HG03135 (cell line): ENCODE measurements around the gene HIPK3.
"Not testable (repeated sequence)": the region's sequence is repeated elsewhere in the genome, so short reads cannot be mapped to it uniquely, and the experiment has no call there.

Experiments
- ATAC-seq: cut with Tn5 transposase; IDR thresholded peaks from one replicate; pipeline ENCODE4 v1.9.1; 2021; ENCODE audit warnings: mild to moderate bottlenecking, moderate library complexity; ENCODE audit not compliant: unreplicated experiment

The HIPK3 gene

DNA sequence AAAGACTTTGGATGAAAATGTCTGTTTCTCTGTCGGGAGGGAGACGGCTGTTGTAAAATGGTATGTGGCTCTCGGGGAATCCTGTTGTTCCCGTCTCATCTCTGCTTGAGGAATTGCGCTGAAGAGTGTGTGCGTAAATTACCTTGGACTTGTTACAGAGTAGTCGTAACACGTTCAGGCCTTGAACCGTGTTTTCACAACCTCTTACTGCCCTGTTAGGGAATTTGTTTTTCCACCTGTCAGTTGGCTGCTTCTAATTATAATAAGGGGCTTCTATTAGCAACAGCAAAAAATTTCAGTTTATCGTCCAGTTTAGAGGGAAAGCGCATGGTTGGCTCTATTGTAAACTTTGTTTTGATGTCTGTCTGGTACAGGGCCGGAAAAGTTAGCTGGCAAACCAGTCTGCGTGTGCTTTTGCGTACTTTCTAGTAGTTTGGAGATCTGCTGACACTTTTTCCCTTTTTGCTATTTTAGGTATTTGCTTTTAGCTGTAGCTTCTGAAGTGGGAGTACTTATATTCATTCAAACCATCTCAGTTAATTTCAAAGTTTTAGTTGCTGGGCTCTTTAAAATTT, 1.5 kb downstream of the HIPK3 start:
- ATAC-seq = peak; percentile 11

DNA sequence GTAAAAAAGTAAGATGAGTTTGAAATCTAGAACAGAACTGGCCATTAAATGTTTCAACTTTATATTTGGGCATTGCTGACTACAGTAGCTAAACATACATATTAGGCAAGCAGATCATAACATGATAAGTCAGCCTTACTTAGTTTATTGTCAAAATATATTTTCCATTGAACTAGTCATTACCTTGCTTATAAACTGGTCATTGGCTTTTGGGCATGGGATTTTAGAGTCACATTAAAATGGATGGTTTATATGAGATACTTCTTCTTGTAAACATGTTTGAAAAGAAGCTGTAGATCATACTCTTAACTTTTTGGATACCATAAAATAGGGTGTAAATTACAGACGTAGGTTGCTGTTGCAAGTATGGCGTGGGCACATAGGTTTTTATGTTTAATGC, 2.7 kb downstream of the HIPK3 start:
- no peak for ATAC-seq

DNA sequence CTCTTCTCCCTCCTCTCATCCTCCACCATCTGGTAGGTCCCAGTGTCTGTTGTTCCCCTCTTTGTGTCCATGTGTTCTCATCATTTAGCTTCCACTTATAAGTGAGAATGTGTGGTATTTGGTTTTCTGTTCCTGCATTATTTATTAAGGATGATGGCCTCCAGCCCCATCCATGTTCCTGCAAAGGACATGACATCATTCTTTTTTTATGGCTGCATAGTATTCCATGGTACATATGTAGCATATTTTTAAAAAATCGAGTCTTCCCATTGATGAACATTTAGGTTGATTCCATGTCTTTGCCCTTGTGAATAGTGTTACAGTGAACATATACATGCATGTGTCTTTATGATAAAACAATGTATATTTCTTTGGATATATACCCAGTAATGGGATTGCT, 4.2 kb downstream of the HIPK3 start:
- not testable (repeated sequence) for ATAC-seq

DNA sequence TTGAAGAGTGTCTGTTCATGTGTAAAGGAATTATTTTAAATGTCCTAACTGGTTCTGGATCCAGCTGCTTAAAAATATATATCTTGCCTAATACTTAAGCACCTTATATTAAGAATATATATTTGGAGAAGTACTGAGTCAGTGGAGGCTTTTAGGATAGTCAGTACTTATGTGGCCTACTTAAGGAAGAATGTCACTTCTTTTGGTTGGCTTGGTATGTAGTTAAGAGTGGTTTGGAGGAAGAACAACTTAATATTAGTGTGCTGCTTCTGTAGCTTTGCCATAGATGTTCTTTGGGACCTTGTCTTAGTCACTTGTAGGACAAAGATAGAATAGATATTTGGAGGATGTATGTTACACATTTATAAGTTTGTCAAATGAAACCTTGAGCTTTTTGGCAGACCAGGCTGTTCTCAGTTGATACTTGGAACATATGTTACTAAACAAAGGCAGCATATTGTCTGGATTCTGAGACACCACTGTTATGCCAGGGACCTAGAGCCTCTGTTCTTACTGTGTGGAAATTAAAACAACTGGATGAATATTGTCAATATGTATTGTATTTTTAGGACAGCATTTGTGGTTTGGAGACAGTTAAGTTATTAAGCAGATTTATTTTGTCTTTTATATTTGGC, 4.9 kb downstream of the HIPK3 start:
- no peak for ATAC-seq

DNA sequence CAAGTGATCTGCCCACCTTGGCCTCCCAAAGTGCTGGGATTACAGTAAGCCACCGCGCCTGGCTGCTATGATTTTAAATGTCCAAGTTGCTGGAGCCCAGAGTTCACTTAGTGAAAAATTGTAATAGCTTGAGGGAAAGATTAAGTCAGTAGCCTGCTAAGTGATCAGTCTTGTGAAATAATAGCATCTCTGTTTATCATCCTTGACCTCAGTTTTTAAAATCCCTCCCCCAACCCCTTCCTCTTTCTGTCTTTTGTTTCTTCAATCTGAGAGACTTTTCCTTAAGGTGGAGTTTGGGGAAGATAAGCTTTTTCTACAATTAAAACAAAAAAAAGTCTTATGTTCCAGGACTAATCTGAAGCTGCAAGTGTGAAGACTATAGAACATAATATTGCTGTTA, 6.4 kb downstream of the HIPK3 start:
- ATAC-seq = no peak

DNA sequence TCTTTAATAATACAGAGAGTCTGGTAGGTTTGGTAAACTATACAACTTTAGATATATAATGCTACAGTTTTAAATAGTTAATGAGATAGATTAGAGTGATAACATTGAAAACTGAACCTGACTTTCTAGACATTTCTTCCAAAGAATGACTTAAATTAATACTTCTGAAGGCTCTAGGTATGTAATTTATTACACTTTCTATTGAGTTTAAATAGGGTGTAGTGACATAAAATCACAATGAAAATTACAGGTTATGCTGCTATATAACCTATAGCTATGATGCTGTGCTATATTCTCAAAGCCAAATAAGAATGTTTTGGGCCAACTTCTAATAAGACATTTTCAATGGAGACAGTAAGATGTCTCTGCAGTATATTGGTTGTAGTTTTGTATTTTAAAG, 7.7 kb downstream of the HIPK3 start:
- no peak for ATAC-seq

DNA sequence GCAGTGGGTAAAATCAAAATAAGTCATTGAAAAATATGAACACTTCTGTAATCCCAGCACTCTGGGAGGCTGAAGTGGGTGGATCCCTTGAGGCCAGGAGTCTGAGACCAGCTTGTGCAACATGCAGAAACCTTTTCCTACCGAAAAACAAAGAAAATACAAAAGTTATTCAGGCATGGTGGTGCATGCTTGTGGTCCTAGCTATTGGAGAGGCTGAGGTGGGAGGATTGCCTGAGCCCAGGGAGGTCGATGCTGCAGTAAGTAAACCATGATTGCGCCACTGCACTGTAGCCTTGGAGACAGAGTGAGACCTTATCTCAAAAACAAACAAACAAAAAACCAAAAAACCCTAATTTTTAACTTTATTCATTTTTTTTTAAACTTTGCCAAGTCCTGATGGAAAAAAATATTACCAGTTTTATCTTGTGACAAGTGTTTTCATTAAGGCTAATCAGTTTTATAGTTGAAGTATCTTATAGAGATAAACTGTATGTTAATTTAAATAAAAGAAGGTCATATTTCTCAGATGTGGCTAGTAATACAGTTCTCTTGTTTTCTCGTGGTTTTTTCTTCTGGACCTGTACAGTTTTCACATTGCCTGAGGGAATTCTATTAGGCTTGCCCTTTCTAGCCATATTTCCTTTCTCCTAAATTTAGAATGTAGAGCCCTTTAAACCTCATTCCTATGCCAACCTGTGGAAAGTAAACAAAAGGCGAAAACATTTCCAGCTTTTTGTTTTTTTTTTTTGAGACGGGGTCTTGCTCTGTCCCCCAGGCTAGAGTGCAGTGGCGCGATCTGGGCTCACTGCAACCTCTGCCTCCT, 9.4 kb downstream of the HIPK3 start:
- no peak for ATAC-seq

DNA sequence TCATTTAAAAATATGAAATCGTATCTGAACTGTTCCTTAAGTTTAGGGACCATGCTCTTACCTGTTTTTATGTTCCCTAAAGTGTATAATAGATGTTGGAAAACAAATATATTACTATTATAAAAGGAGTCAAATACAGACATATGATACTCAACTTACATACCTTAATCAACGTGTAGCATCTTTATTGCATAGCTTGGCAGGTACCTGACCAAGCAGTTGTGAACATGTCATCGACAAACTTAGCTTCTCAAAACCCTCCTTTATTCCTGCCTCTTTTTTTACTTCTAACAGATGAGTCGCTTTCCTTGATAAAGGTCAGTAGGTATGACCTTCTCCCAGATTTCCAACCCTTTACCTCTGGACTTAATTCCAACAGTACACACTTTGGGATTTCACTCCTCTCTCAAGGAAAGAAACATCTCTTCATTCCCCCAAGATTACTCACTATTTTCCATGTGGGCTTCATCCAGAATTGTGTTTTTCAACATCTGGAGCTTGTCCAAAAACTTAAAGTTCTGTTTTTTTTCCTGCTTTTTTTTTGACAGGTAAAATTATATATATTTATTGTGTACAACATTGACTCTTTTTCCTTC, 11.9 kb downstream of the HIPK3 start:
- ATAC-seq = no peak

DNA sequence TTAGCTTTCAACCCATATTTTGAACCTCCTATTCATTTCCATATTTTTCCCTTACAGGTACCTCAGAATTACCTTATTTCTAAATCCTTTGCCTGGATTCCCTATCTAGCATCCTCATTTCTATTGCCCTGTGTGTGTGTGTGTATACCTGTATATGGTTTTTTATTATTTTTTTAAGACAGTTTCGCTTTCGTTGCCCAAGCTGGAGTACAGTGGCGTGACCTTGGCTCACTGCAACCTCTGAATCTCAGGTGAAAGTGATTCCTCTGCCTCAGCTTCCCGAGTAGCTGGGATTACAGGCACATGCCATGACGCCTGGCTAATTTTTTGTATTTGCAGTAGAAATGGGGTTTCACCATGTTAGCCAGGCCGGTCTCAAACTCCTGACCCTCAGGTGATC, 12.6 kb downstream of the HIPK3 start:
- ATAC-seq = no peak

DNA sequence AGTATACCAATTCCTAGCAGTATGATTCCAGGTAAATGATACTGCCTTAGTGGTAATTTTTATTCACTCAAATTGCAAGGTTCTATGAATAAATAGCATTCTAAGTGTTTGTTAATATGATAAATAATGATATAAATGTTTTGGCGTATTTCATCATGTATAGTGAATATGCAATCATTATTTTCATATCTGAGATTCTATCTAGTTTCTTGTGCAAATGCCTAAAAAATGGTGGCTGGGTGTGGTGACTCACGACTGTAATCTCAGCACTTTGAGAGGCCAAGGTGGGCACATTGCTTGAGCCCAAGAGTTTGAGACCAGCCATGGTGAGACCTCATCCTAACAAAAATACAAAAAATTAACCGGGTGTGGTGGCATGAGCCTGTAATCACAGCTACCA, 13.9 kb downstream of the HIPK3 start:
- no peak for ATAC-seq

DNA sequence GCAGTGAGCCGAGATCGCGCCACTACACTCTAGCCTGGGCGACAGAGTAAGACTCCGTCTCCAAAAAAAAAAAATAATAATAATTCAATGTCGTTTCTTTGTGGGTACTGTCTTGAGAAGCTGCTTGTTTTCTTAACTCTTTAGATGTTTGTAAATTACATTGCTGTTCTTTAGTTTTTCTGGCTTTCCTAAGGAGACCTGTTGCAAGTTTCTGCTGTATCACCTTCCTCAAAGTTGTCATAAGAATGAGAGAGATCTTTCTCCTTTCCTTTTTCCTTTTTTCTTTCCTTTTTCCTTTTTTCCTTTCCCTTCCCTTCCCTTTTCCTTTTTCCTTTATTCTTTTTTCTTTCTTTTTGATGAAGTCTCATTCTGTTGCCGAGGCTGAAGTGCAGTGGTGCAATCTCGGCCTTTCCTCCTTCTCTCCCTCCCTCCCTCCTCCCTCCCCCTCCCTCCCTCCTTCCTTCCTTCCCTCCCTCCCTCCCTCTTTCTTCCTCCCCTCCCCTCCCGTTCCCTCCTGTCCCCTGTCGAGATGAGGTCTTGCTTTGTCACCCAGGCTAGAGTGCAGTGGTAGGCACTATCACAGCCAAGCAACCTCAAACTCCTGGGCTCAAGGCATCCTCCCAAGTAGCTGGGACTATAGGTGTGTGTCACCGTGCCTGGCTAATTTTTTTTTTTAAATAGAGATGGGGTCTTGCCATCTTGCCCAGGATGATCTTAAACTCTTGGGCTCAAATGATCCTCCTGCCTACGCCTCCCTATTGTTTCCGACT, 15.3 kb downstream of the HIPK3 start:
- ATAC-seq = no peak

DNA sequence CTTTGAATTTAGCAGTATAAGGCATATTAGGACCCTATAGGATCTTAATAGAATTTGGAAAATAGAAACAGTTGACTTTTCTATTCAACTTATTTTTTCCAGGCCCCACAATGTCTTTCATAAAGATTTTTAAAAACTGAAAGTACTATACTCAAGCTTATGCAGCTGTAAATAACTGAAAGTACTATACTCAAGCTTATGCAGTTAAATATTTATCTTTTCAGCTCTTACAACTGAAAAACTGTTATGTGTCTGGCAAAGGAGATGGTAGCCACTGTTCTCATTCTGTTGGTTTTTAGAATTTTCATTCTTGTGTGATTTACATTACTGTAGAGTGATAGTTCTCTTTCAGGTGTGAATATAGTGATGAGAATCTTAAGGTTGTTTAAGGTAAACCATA, 16.5 kb downstream of the HIPK3 start:
- ATAC-seq = no peak

DNA sequence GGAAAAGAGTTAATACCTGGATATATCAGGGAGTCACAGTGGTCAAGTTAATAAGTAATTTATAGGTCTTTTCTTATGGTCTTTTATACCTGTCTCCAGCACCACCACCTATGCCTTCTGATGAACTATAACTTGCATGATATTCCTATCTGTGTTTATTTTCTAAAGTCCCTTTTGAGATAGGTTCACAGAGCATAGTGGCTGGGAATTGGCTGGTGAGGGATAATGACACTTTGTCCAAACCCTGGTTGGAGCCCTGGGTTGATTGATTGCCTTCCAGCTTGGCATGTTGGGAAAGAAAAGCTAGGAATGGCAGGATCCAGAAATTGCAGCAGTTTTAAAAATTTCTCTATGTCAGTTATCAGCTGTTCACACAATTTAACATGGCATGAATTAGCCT, 23.2 kb downstream of the HIPK3 start:
- ATAC-seq = no peak

DNA sequence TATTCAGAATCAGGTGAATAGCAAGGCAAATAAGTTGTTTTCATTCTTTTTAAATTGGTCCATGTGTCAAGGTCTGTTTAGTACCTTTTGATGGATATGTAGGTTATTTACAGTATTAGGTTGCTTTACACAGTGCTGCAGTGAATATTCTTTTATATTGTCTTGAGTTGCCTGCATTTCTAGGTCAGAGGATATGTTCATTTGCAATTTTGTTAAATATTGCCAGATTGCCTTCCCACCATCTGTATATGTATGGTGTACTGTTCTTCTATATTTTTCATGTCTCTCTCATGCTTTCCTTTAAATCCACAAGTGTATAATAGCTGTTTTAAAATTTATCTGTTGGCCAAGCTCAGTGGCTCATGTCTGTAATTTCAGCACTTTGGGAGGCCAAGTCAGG, 24.6 kb downstream of the HIPK3 start:
- no peak for ATAC-seq

DNA sequence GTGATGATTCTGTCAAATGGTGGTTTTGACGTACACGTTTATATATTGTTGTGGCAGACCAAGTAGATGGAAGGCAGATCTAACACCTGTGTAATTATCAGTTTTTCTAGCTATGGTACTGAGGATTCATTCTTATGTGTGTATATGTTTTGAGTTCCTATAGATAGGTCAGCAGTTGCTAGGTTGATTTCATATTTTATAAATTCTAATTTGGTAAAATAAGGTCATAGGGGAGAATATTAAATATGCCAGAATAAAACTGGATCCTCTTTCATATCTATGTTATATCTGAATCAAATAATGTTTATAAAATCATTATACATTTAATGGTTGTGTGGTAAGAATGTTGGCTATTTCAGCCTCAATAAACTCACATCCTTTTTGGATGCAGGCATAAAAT, 27.6 kb downstream of the HIPK3 start:
- ATAC-seq = no peak

DNA sequence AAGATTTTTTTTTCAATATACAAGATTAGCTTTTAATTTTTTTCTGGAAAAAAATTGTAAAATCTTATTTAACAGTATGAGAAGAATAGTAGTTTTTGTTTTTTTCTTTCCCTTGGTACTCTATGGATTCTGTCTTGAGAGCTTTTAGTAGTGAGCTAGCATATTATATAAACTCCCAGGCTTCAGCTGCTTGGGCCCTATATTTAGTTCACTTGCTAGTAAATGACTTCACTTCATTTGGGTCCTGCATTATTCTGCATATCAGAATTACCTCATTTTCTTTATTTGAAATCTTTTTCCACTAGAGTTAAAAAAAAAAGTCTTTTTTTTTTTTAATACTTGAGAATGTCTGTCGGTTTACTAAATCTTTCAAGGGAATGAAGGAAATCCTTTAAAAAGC, 33.1 kb downstream of the HIPK3 start:
- ATAC-seq = no peak

DNA sequence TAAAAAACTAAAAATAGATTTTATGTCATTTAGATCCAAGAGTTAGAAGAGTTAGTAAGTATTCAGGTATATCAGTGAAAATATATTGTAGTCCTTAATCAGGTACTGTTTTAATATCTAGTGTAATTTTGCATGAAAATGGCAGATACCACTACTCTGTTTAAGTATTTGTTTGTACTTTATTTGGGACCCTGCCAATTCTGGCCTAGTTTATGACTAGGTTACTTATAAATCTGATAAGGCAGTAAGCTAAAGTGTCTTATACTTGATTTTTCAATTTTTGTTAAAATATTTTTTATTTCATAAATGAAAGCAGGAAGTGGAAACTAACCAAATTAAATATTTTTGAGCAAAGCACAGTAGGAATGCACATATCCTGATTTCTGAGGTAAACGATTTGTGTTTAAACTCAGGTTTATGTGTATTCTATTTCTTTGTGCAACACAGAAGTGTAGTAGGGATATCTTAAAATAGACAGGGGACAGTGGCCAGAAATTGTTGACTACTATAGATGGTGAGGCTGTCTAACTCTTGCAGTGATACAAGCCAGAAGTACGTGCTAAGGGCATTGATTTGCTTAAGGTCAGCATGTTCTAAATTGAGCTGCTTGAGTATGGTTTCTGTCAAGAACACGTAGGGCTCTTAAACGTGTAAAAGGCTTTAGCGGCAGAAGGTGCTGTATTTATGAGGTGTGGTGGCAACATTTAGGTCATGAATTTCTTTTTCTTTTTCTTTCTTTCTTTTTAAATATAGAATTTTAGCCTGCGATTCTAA, 34.0 kb downstream of the HIPK3 start:
- ATAC-seq = no peak

DNA sequence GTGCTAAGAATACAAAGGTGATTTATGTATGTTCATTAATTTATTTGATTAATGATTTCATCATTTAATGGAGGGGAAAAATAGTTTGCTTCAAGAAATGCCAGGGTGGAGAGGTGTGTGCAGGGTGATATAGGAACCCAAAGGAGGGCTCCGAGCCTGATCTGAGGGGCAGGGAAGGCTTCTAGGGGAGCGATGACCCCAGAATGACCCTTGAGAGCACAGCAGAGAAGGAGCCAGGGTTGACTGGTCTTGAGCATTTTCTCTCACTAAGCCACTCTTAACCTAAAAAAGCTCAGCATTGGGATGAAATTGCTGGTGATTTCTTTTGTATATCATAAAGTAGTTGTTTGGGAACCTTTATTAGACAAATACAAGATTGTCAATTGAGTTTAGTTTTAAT, 35.1 kb downstream of the HIPK3 start:
- no peak for ATAC-seq

DNA sequence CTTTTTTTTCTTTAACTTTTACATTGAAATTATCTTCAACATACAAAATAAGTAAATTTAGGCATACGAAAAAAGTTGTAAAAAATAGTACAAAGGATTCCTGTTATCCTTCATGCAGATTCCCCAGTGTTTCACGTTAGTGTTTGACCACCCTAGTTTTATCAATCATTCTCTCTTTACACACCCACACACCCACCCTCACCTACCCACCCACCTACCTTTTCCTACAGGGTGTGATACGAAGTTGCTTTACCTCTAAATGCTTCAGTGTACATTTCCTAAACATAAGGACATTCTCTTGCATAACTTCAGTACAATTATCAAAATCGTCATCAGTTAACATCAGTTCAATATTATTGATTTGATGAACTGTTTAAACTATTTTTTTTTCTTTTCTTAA, 37.0 kb downstream of the HIPK3 start:
- ATAC-seq = no peak

DNA sequence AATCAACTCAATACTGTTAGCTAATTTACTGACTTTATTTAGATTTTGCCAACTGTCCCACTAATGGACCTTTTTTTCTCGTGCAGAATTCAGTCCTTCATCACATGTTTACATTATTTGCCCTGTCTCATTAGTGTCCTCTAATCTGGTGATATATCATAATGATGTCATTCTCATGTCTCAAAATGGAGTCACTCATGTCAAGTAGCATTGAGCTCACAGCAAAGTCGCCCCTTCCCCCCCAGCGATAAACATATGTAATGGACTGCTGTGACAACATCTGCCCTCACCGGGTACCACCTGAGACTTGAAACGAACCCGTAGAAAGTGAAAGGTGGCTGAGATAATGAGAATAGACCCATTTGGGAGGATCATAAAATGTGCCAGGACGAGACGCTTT, 37.6 kb downstream of the HIPK3 start:
- no peak for ATAC-seq

DNA sequence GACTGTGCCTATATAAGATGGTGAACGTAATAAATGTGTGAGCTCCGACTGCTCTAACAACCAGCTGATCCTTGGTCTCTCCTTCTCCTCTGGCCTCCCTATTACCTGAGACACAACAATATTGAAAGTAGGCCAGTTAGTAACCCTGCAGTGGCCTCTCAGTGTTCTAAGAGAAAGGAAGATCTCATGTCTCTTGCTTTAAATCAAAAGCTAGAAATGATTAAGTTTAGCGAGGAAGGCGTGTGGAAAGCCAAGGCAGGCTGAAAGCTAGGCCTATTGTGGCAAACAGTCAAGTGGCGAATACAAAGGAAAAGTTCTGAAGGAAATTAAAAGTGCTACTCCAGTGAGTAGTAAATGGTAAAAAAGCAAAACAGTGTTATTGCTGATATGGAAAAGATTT, 39.5 kb downstream of the HIPK3 start:
- no peak for ATAC-seq
